Measurements from ENCODE around the gene ZDHHC5.

The ZDHHC5 gene

DNA sequence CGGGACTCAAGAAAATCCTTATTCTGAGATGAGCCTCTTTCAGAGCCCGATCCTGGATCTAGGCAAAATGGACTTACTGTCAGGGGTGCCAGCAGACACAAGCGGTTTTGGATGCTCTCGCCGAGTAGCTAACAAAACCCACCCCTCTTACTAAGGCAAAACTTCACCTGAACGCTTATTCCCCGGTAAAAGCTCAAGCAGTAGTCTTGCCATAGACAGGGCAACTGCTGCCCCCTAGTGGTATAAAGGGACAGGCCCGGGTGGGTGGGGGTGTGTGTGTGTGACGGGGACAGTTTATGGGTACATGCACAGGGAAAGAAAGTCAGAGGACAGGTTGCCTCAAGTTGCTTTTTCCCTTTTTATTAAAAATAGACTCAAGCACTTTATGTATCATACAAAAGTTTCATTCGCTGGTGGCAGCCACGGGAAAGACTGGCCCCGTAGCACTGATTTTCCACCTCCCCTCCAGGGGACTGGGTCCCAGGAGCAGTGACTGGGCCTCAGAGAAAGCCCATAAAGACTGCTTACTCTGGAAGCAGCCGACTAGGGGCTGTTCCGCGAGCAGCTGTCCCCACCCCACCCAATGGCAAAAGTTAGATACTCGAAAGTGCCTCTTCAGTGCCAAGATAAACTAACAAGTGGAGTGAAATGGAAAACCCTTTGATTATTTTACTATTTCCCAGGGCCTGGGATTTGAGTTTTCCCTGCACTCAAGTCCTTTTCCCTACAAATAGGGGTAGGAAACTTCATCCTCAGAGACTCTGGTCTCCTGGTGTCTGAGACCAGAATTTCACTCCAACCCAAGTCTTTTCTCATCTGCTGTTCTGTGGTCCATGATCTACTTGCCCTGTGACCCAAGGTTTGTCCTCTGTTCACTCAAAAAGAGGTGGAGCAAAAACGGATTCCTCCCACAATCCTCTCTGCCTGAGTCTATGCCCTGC is 22.9 kb upstream of the ZDHHC5 start:
- peak; percentile 79 for TF ChIP-seq CTCF (conservative IDR thresholded peaks at IDR 0.05; ENCODE audit: control insufficient read depth, insufficient read depth, low read depth, low read length)
- H3K4me3 ChIP-seq (ENCODE audit: control insufficient read depth, low read depth, low read length) = no peak overlapping the region
- peak; percentile 73 for DNase-seq (ENCODE audit: low read depth)

- TF ChIP-seq CTCF (conservative IDR thresholded peaks at IDR 0.05; ENCODE audit: control insufficient read depth, insufficient read depth, low read depth, low read length) = no peak
- no peak overlapping the region for H3K4me3 ChIP-seq (ENCODE audit: control insufficient read depth, low read depth, low read length)
Observed at GRCh38 chr11:57645689-57646085, 22.2 kb upstream of the ZDHHC5 start.

DNA sequence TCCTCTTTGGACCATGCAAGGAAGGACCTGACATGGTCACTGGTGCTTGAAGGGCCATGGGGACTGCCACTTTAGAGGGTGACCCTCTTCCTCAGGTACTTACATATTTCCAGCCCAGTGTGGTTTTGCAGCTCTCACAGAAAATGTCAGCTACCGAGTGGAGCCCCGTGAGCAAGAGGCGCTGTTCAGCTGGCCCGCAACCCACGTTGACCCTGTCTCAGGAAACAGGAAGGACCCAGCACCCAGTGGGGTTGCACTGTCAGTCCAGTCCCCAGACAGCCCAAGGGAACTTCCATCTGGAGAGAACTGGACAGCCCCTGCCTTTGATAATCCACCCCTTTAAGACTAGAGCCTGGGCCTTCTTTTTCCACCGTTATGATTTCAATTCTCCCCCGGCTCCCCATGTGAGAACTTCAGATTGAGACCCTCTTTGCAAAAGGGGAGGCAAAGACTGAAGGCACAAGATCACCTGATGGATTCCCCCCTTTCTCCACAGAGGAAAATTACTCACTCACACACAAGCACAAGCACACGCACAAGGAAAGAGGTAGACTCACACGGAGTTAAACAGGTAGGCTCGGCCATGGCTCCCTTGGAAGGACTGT is 21.6 kb upstream of the ZDHHC5 start:
- TF ChIP-seq CTCF (conservative IDR thresholded peaks at IDR 0.05; ENCODE audit: control insufficient read depth, insufficient read depth, low read depth, low read length) = no peak
- no peak overlapping the region for H3K4me3 ChIP-seq (ENCODE audit: control insufficient read depth, low read depth, low read length)
- DNase-seq (ENCODE audit: low read depth) = no peak

More at GRCh38 chr11:57645689-57646085, 22.2 kb upstream of the ZDHHC5 start:
- DNase-seq (ENCODE audit: low read depth) = no peak

DNA sequence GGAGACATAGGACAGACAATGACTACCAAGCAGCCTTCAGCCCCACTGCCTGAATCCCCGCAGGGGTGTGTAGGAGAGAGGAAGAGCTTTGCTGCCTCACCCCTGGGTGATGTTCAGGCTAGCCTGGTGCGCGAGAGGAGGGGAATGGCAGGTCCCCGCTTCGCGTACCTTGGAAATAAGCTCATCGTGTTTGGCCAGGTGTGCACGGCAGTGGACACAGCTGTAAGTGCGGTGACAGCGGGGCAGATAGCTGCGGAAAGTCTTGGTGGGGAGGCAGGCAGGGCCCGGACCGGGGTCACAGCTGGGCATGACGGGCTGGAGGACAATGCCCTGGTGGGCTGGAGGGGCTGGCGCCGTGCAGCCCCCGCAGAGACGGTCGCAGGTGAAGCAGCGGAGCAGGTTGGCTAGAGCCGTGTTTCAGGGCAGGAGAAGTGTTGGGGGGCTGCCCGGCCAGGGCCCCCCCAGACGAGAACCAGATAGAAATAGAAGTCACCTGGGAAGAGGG is 21.1 kb upstream of the ZDHHC5 start:
- DNase-seq (ENCODE audit: low read depth) = no peak
- H3K4me3 ChIP-seq (ENCODE audit: control insufficient read depth, low read depth, low read length) = no peak overlapping the region

DNA sequence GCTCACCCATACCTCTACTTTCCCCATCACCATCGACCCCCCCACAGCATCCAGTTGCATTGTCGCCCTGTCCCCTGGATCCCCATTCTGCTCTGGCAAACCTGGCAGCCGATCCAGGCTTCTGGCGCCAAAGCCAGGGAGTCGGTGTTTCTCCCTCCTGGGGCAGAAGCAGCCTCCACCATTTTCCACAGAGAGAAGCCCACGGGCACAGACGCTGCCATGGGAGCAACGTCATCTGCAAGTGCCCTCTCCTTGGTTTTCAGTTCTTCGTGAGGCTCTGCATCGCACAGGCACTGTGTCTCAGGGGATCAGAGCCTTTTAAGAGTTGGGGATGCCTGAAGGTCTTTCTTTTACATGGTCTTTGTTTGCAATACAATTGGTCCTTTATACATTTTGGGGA is 20.5 kb upstream of the ZDHHC5 start:
- no peak overlapping the region for H3K4me3 ChIP-seq (ENCODE audit: control insufficient read depth, low read depth, low read length)
- DNase-seq (ENCODE audit: low read depth) = no peak
- no peak for TF ChIP-seq CTCF (conservative IDR thresholded peaks at IDR 0.05; ENCODE audit: control insufficient read depth, insufficient read depth, low read depth, low read length)

More for the DNA sequence above, 21.1 kb upstream of the ZDHHC5 start:
- no peak for TF ChIP-seq CTCF (conservative IDR thresholded peaks at IDR 0.05; ENCODE audit: control insufficient read depth, insufficient read depth, low read depth, low read length)

DNA sequence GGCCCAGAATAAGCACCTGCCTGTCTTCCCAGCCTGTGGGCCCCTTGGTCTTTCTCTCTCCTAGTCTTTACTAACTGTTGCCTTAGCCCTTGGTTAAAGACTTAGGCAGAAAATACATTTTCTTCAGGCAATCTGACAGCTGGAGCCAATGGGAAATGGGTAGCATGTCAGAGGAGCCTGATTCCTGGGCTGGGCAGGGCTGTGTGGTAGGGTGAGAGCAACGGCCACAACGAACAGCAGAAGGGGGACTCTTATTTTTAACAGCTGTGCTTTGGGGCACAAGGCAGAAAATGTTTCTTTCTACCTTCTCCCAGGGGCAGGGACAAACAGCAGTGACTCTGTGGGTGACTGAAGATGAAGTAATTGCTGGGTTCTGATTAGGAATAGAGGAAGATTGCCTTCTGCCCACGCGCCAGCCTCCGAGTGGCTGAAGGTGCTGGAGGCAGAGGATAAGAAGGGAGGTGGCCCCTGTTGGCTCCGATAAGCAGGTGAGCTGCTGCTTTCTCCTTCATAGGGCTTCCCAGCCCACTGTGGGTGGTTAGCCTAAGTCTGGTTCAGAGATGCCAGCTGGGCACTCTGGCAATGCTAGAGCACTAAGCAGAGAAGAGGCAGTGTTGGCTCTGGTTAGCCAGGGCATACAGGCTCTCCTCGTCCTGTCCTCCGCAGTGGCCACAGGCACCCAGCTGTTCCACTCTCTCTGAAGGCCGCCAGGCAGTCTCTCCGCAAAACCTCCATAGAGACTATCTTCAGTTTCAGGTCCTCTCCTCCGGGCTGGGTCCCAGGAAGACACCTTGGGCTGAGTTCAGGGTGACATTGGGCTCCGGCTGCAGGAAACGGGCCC is 19.7 kb upstream of the ZDHHC5 start:
- peak overlapping the region; percentile 52 for H3K4me3 ChIP-seq (ENCODE audit: control insufficient read depth, low read depth, low read length)

More for the DNA sequence above, 19.7 kb upstream of the ZDHHC5 start:
- no peak for TF ChIP-seq CTCF (conservative IDR thresholded peaks at IDR 0.05; ENCODE audit: control insufficient read depth, insufficient read depth, low read depth, low read length)
- DNase-seq (ENCODE audit: low read depth) = no peak

Measured in fibroblast of mammary gland (primary cell).